ENCODE results near the gene YIPF6.
"Not testable (repeated sequence)": the region's sequence is repeated elsewhere in the genome, so short reads cannot be mapped to it uniquely, and the experiment has no call there.

Gene YIPF6

GRCh38 chrX:68503836-68504636 lies 5.2 kb downstream of the YIPF6 start:
- Histone ChIP-seq H3K4me1 (ENCODE audit: control insufficient read depth, insufficient read depth, low read length) (peaks cover 2% of the 10 kb centered on the region), H3K27ac (ENCODE audit: insufficient read depth, low read depth, low read length, poor library complexity, severe bottlenecking) (no peak overlapping the region), H3K27me3 (ENCODE audit: control insufficient read depth, insufficient read depth, low read length, poor library complexity, severe bottlenecking) (no peaks in the 10 kb centered on the region), H3K9me3 (ENCODE audit: control insufficient read depth, low read length) (no peaks in the 10 kb centered on the region), H3K4me3 (ENCODE audit: insufficient read depth, low read depth, low read length) (no peak overlapping the region), H3K36me3 (ENCODE audit: control insufficient read depth, insufficient read depth, low read length) (no peaks in the 10 kb centered on the region)
- WGBS, 2 experiments = 93 to 97% methylated on average over 11 of the region's 11 CpGs

- WGBS, 2 experiments = 94 to 100% methylated on average over 2 of the region's 2 CpGs
- Histone ChIP-seq H3K4me1 (ENCODE audit: control insufficient read depth, insufficient read depth, low read length) (no peaks in the 10 kb centered on the region), H3K36me3 (ENCODE audit: control insufficient read depth, insufficient read depth, low read length) (no peaks in the 10 kb centered on the region), H3K27ac (ENCODE audit: insufficient read depth, low read depth, low read length, poor library complexity, severe bottlenecking) (no peak overlapping the region), H3K4me3 (ENCODE audit: insufficient read depth, low read depth, low read length) (no peak overlapping the region), H3K9me3 (ENCODE audit: control insufficient read depth, low read length) (no peaks in the 10 kb centered on the region), H3K27me3 (ENCODE audit: control insufficient read depth, insufficient read depth, low read length, poor library complexity, severe bottlenecking) (no peaks in the 10 kb centered on the region)
Observed at GRCh38 chrX:68506649-68507048, 7.8 kb downstream of the YIPF6 start.

GRCh38 chrX:68508799-68509198 lies 9.9 kb downstream of the YIPF6 start:
- H3K27me3 ChIP-seq (ENCODE audit: control insufficient read depth, insufficient read depth, low read length, poor library complexity, severe bottlenecking) = no peaks in the 10 kb centered on the region
- no peak overlapping the region for H3K4me3 ChIP-seq (ENCODE audit: insufficient read depth, low read depth, low read length)
- H3K27ac ChIP-seq (ENCODE audit: insufficient read depth, low read depth, low read length, poor library complexity, severe bottlenecking) = peak overlapping the region; percentile 50
- no peaks in the 10 kb centered on the region for H3K9me3 ChIP-seq (ENCODE audit: control insufficient read depth, low read length)
- H3K36me3 ChIP-seq (ENCODE audit: control insufficient read depth, insufficient read depth, low read length) = no peaks in the 10 kb centered on the region
- 83 to 99% methylated on average over 2 of the region's 2 CpGs for WGBS, 2 experiments
- no peaks in the 10 kb centered on the region for H3K4me1 ChIP-seq (ENCODE audit: control insufficient read depth, insufficient read depth, low read length)

- H3K36me3 ChIP-seq (ENCODE audit: control insufficient read depth, insufficient read depth, low read length) = no peaks in the 10 kb centered on the region
- no peaks in the 10 kb centered on the region for H3K9me3 ChIP-seq (ENCODE audit: control insufficient read depth, low read length)
- 31 to 42% methylated on average over 2 of the region's 3 CpGs for WGBS, 2 experiments
- H3K4me1 ChIP-seq (ENCODE audit: control insufficient read depth, insufficient read depth, low read length) = no peaks in the 10 kb centered on the region
- H3K27ac ChIP-seq (ENCODE audit: insufficient read depth, low read depth, low read length, poor library complexity, severe bottlenecking) = no peak overlapping the region
- H3K27me3 ChIP-seq (ENCODE audit: control insufficient read depth, insufficient read depth, low read length, poor library complexity, severe bottlenecking) = no peaks in the 10 kb centered on the region
- H3K4me3 ChIP-seq (ENCODE audit: insufficient read depth, low read depth, low read length) = no peak overlapping the region
Observed at GRCh38 chrX:68511255-68511654, 12.4 kb downstream of the YIPF6 start.

- not testable (repeated sequence) for H3K27me3 ChIP-seq (ENCODE audit: control insufficient read depth, insufficient read depth, low read length, poor library complexity, severe bottlenecking); H3K36me3 ChIP-seq (ENCODE audit: control insufficient read depth, insufficient read depth, low read length); H3K4me3 ChIP-seq (ENCODE audit: insufficient read depth, low read depth, low read length); H3K4me1 ChIP-seq (ENCODE audit: control insufficient read depth, insufficient read depth, low read length); H3K27ac ChIP-seq (ENCODE audit: insufficient read depth, low read depth, low read length, poor library complexity, severe bottlenecking); H3K9me3 ChIP-seq (ENCODE audit: control insufficient read depth, low read length)
- 94 to 100% methylated on average over 2 of the region's 2 CpGs for WGBS, 2 experiments
Observed at GRCh38 chrX:68524680-68525079, 25.8 kb downstream of the YIPF6 start.

GRCh38 chrX:68532831-68533533 lies 34.1 kb downstream of the YIPF6 start:
- 92 to 100% methylated on average over 1 of the region's 1 CpG for WGBS, 2 experiments
- no peaks in the 10 kb centered on the region for H3K4me1 ChIP-seq (ENCODE audit: control insufficient read depth, insufficient read depth, low read length)

GRCh38 chrX:68533656-68534055 lies 34.8 kb downstream of the YIPF6 start:
- Histone ChIP-seq H3K9me3 (ENCODE audit: control insufficient read depth, low read length) (no peaks in the 10 kb centered on the region), H3K27ac (ENCODE audit: insufficient read depth, low read depth, low read length, poor library complexity, severe bottlenecking) (no peak overlapping the region), H3K36me3 (ENCODE audit: control insufficient read depth, insufficient read depth, low read length) (no peaks in the 10 kb centered on the region), H3K4me1 (ENCODE audit: control insufficient read depth, insufficient read depth, low read length) (no peaks in the 10 kb centered on the region), H3K4me3 (ENCODE audit: insufficient read depth, low read depth, low read length) (no peak overlapping the region), H3K27me3 (ENCODE audit: control insufficient read depth, insufficient read depth, low read length, poor library complexity, severe bottlenecking) (no peaks in the 10 kb centered on the region)
- 83 to 100% methylated on average over 1 to 2 of the region's 2 CpGs for WGBS, 2 experiments

More at GRCh38 chrX:68532831-68533533, 34.1 kb downstream of the YIPF6 start:
- Histone ChIP-seq H3K36me3 (ENCODE audit: control insufficient read depth, insufficient read depth, low read length) (no peaks in the 10 kb centered on the region), H3K4me3 (ENCODE audit: insufficient read depth, low read depth, low read length) (no peak overlapping the region), H3K27ac (ENCODE audit: insufficient read depth, low read depth, low read length, poor library complexity, severe bottlenecking) (no peak overlapping the region), H3K27me3 (ENCODE audit: control insufficient read depth, insufficient read depth, low read length, poor library complexity, severe bottlenecking) (no peaks in the 10 kb centered on the region), H3K9me3 (ENCODE audit: control insufficient read depth, low read length) (no peaks in the 10 kb centered on the region)

- Histone ChIP-seq H3K9me3 (ENCODE audit: control insufficient read depth, low read length) (no peaks in the 10 kb centered on the region), H3K27me3 (ENCODE audit: control insufficient read depth, insufficient read depth, low read length, poor library complexity, severe bottlenecking) (no peaks in the 10 kb centered on the region), H3K4me3 (ENCODE audit: insufficient read depth, low read depth, low read length) (no peak overlapping the region), H3K36me3 (ENCODE audit: control insufficient read depth, insufficient read depth, low read length) (no peaks in the 10 kb centered on the region), H3K27ac (ENCODE audit: insufficient read depth, low read depth, low read length, poor library complexity, severe bottlenecking) (no peak overlapping the region), H3K4me1 (ENCODE audit: control insufficient read depth, insufficient read depth, low read length) (no peaks in the 10 kb centered on the region)
- 95 to 100% methylated on average over 3 to 4 of the region's 4 CpGs for WGBS, 2 experiments
Observed at GRCh38 chrX:68534691-68535090, 35.8 kb downstream of the YIPF6 start.

- Histone ChIP-seq H3K4me1 (ENCODE audit: control insufficient read depth, insufficient read depth, low read length) (no peaks in the 10 kb centered on the region), H3K27ac (ENCODE audit: insufficient read depth, low read depth, low read length, poor library complexity, severe bottlenecking) (no peak overlapping the region), H3K36me3 (ENCODE audit: control insufficient read depth, insufficient read depth, low read length) (no peaks in the 10 kb centered on the region), H3K9me3 (ENCODE audit: control insufficient read depth, low read length) (no peaks in the 10 kb centered on the region), H3K27me3 (ENCODE audit: control insufficient read depth, insufficient read depth, low read length, poor library complexity, severe bottlenecking) (no peaks in the 10 kb centered on the region), H3K4me3 (ENCODE audit: insufficient read depth, low read depth, low read length) (no peak overlapping the region)
- WGBS, 2 experiments = 93 to 100% methylated on average over 1 of the region's 1 CpG
Observed at GRCh38 chrX:68536429-68536828, 37.6 kb downstream of the YIPF6 start.

GRCh38 chrX:68536884-68537283 lies 38.0 kb downstream of the YIPF6 start:
- H3K27ac ChIP-seq (ENCODE audit: insufficient read depth, low read depth, low read length, poor library complexity, severe bottlenecking) = no peak overlapping the region
- no peak overlapping the region for H3K4me3 ChIP-seq (ENCODE audit: insufficient read depth, low read depth, low read length)
- H3K4me1 ChIP-seq (ENCODE audit: control insufficient read depth, insufficient read depth, low read length) = no peaks in the 10 kb centered on the region
- no peaks in the 10 kb centered on the region for H3K36me3 ChIP-seq (ENCODE audit: control insufficient read depth, insufficient read depth, low read length)
- 66 to 91% methylated on average over 2 of the region's 2 CpGs for WGBS, 2 experiments
- no peaks in the 10 kb centered on the region for H3K27me3 ChIP-seq (ENCODE audit: control insufficient read depth, insufficient read depth, low read length, poor library complexity, severe bottlenecking)
- H3K9me3 ChIP-seq (ENCODE audit: control insufficient read depth, low read length) = no peaks in the 10 kb centered on the region
